ENCODE results near the gene SMYD3.

SMYD3 gene

DNA sequence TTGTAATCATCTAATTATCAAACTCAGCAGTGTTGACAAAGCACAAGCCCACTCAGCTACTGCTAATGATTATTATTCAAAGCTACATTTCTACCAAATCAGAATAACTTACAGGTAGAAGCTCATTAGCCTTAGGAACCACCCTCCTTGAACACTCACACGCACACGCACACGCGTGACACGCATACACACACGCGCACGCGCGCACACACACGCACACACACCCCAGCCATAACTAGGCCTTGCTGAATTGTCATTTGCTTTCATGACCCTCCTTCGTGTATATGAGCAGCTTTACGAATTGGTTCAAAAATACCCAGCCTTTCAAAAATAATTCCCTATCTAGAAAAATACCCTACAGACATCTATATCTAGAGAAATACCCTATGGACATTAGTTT is 195.6 kb downstream of the SMYD3 start:
- peaks cover 0 to 7% (median 0%) of the 10 kb centered on the region in 11 experiments; a peak in 4 of 22 replicates for H3K36me3 ChIP-seq
- H3K4me1 ChIP-seq, result peaks cover 0 to 14% (median 0%) of the 10 kb centered on the region in 10 experiments; a peak in 3 of 20 replicates
- no peak overlapping the region for H3K27ac ChIP-seq
- H4K20me1 ChIP-seq, result no peaks in the 10 kb centered on the region
- no peak for TF ChIP-seq Cebpa-rat (IDR thresholded peaks at IDR 0.05)
- H3K27me3 ChIP-seq, result no peaks in the 10 kb centered on the region
- H3K4me3 ChIP-seq, result no peak overlapping the region
- H3K9ac ChIP-seq, result no peak overlapping the region
- H3K9me3 ChIP-seq (replicated peaks in 1 of 11), result peaks cover 0 to 6% (median 0%) of the 10 kb centered on the region in 11 experiments; a peak in 1 of 22 replicates
- no peak overlapping the region for H3K4me2 ChIP-seq

DNA sequence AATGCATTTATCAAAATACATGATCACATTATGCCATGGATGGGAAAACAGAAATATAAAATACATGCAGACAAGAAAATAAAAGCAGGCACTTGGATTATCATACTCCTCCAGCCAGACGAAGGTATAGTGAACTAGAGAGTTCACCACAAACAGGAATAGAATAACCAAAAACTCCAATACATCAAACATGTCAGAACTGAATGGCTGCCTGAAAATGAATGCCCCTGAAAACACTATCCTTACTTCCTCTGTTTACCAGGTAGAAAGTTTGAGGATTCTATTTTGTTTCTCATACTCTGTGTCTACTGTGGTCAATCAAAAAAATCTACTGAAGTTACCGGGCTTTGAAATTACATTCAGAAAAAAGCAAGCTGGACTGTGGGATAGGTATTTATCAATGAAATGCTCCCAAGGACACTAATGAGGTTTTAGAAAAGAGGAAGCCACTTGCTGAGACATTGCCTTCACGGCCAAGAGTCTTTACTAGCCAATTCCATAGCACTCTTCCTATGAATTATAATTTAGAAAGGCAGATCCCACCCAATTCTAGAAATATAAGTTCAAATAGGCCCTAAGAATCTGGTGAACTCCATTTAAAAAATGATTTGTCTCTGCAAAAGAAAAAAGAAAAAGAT is 197.7 kb downstream of the SMYD3 start:
- H3K4me1 ChIP-seq, result 0 out of 20 replicates have a peak, but pooled peaks cover 0 to 6% (median 0%) of the 10 kb centered on the region in 10 experiments
- no peak for TF ChIP-seq Cebpa-rat (IDR thresholded peaks at IDR 0.05)
- H3K27ac ChIP-seq, result no peak overlapping the region
- H3K4me2 ChIP-seq, result no peak overlapping the region
- no peak overlapping the region for H3K4me3 ChIP-seq
- no peak overlapping the region for H3K9ac ChIP-seq
- H4K20me1 ChIP-seq, result no peaks in the 10 kb centered on the region
- peaks cover 0 to 7% (median 0%) of the 10 kb centered on the region in 11 experiments; a peak in 4 of 22 replicates for H3K36me3 ChIP-seq
- no peaks in the 10 kb centered on the region for H3K27me3 ChIP-seq
- H3K9me3 ChIP-seq (replicated peaks in 1 of 11), result peaks cover 0 to 6% (median 0%) of the 10 kb centered on the region in 11 experiments; a peak in 1 of 22 replicates

DNA sequence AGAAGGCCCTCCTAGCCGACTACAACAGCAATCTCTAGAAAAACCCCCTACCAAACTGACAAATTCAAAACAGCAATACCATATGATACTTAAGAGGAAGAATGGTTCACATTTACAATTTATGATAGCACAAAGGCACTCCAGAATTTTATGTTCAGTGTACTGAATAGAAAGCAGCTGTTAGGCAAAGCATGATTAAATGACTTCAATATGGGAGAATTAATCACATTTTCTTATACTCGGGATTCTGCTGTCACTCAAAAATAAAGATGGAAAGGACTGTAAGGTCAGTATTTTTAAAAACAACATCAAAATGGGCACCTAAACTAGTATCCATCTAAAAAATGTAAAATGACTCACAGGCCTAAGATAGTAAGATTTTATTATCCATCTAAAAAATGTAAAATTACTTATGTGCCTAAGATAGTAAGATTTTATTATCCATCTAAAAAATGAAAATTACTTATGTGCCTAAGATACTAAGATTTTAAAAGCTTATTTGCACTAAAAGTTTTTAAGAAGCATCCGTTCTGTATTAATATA is 198.5 kb downstream of the SMYD3 start:
- TF ChIP-seq Cebpa-rat (IDR thresholded peaks at IDR 0.05), result no peak
- no peaks in the 10 kb centered on the region for H3K27me3 ChIP-seq
- peaks cover 0 to 7% (median 0%) of the 10 kb centered on the region in 11 experiments; a peak in 4 of 22 replicates for H3K36me3 ChIP-seq
- H3K27ac ChIP-seq, result no peak overlapping the region
- no peak overlapping the region for H3K4me3 ChIP-seq
- 0 out of 20 replicates have a peak, but pooled peaks cover 0 to 6% (median 0%) of the 10 kb centered on the region in 10 experiments for H3K4me1 ChIP-seq
- no peaks in the 10 kb centered on the region for H4K20me1 ChIP-seq
- H3K9ac ChIP-seq, result no peak overlapping the region
- no peak overlapping the region for H3K4me2 ChIP-seq
- H3K9me3 ChIP-seq (replicated peaks in 1 of 11), result peaks cover 0 to 6% (median 0%) of the 10 kb centered on the region in 11 experiments; a peak in 1 of 22 replicates

DNA sequence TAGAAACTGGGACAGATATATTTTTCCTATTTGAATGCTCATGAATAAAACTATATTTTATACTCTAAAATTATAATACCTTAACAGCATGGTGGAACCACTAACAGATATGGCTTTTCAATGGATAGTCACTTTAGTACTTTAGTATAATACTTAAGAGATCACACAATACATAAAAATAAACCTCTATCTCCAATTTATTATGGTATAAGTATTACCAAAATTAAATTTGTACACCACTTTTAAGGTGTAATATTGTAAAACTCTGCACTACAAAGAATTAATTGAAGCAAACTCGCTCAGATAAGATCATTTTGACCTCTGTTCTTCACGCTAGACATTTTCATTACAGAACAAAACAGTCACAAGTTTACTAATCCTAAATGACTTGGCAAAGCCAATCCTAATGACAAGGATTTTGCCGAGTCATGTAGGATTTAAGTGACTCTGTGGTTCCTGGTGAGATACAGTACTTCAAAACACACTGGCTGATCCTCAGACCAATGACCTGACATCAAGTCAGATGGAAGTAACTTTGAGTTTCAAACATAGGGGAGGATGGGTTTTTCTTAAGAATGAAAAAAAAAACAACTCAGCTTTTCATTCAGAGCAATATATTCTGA is 200.6 kb downstream of the SMYD3 start:
- TF ChIP-seq Cebpa-rat (IDR thresholded peaks at IDR 0.05), result no peak
- no peak overlapping the region for H3K4me2 ChIP-seq
- peak overlapping the region in 1 of 11 experiments; percentile 39; a peak in 1 of 22 replicates for H3K27ac ChIP-seq

DNA sequence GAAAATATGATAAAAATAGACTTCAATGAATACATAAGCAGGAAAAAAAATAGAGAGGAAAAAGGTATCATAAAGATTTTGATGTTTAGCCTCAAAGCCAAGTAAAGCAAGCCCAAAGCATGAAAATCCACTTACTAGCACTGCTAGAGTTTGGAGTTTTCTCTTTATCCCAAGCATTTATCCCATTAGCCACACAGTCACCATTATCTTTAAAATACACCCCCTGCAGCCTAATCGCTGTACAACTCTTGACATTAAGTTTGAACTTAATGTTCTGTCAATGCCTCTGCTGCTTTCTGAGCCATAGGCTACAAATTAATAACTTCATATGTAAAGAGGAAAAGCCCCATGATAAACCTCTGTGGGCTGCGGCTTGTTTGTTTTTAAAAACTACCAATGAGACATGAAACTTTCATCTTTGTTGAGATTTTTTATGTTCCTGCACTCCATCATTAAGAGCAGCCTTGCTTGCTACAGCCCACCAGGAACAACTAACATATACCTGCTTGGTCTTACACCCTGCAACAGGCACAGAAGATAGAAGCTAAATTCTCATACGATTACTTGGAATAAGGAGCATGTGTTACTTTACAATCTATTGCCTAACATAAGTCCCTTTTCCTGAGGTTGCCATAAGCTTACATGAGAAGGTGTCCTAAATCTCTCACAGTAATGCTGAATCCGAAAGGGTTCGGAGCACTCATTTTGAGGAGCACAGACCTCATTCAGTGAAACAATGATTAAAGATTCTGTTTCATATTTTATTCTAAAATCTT is 202.4 kb downstream of the SMYD3 start:
- H4K20me1 ChIP-seq, result no peaks in the 10 kb centered on the region
- 0 out of 20 replicates have a peak, but pooled peaks cover 0 to 11% (median 0%) of the 10 kb centered on the region in 10 experiments for H3K4me1 ChIP-seq
- no peak for TF ChIP-seq Cebpa-rat (IDR thresholded peaks at IDR 0.05)

More for the DNA sequence above, 200.6 kb downstream of the SMYD3 start:
- Histone ChIP-seq H4K20me1 (no peaks in the 10 kb centered on the region), H3K9ac (no peak overlapping the region), H3K4me1 (0 out of 20 replicates have a peak, but pooled peaks cover 0 to 8% (median 0%) of the 10 kb centered on the region in 10 experiments), H3K9me3 (replicated peaks in 1 of 11) (peaks cover 0 to 6% (median 0%) of the 10 kb centered on the region in 11 experiments; a peak in 1 of 22 replicates), H3K36me3 (peaks cover 0 to 7% (median 0%) of the 10 kb centered on the region in 11 experiments; a peak in 3 of 22 replicates), H3K4me3 (no peak overlapping the region), H3K27me3 (no peaks in the 10 kb centered on the region)

DNA sequence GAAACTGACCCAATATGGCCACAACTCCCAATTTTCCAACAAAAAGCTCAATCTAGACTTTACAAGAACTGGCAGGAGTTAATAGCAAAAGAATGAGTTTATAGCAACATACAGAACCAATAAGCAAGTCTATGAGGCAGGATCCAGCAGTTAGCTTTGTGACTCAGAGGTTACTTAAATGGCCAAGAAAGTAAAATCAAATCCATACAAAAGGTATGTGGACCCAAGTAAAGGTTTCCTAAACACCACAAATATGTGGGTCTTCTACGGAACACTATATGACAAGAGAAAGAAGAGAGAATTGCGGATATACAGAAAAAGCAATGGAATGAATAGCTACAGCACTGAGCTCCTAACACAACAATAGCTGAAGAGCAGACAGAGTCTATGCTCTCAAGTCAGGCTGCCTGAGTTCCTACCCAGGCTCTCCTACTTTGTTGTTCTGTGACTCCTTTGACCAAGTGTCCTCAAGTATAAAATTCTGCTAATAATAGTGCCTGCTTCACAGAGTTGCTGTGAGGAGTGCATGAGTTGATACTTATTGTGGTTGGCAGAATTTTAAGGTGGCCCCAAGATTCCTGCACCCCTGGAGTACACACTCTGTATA is 204.3 kb downstream of the SMYD3 start:
- no peak overlapping the region for H3K9ac ChIP-seq
- H3K36me3 ChIP-seq, result peaks cover 0 to 3% (median 0%) of the 10 kb centered on the region in 11 experiments; a peak in 3 of 22 replicates
- H4K20me1 ChIP-seq, result no peaks in the 10 kb centered on the region
- no peak overlapping the region for H3K27ac ChIP-seq
- H3K4me2 ChIP-seq, result no peak overlapping the region
- 0 out of 20 replicates have a peak, but pooled peaks cover 0 to 11% (median 0%) of the 10 kb centered on the region in 10 experiments for H3K4me1 ChIP-seq
- H3K27me3 ChIP-seq, result no peaks in the 10 kb centered on the region
- H3K9me3 ChIP-seq (replicated peaks in 1 of 11), result peaks cover 0 to 3% (median 0%) of the 10 kb centered on the region in 11 experiments; a peak in 1 of 22 replicates
- no peak for TF ChIP-seq Cebpa-rat (IDR thresholded peaks at IDR 0.05)
- H3K4me3 ChIP-seq, result no peak overlapping the region

More for the DNA sequence above, 202.4 kb downstream of the SMYD3 start:
- Histone ChIP-seq H3K4me2 (no peak overlapping the region), H3K36me3 (peaks cover 0 to 7% (median 0%) of the 10 kb centered on the region in 11 experiments; a peak in 3 of 22 replicates), H3K27ac (no peak overlapping the region), H3K9me3 (replicated peaks in 1 of 11) (peaks cover 0 to 6% (median 0%) of the 10 kb centered on the region in 11 experiments; a peak in 1 of 22 replicates), H3K27me3 (no peaks in the 10 kb centered on the region), H3K4me3 (no peak overlapping the region), H3K9ac (no peak overlapping the region)

DNA sequence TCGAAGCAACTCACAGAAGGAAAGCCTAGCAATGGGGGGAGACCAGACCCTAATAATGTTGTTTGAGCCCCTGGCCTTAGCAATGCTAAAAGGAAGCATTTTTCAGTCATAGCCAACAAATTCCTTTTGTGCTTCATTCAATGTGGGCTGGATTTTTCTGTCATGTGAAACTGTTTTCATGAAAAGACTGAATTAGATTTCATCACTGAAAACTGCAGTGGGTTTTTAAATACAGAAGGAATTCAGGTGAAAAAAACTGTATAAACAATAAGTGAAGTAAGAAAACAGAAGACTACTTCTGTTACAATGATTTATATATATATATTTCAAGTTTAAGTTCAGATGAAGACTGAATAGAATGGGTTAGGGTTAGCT is 204.8 kb downstream of the SMYD3 start:
- TF ChIP-seq Cebpa-rat (IDR thresholded peaks at IDR 0.05), result no peak
- no peak overlapping the region for H3K27ac ChIP-seq

DNA sequence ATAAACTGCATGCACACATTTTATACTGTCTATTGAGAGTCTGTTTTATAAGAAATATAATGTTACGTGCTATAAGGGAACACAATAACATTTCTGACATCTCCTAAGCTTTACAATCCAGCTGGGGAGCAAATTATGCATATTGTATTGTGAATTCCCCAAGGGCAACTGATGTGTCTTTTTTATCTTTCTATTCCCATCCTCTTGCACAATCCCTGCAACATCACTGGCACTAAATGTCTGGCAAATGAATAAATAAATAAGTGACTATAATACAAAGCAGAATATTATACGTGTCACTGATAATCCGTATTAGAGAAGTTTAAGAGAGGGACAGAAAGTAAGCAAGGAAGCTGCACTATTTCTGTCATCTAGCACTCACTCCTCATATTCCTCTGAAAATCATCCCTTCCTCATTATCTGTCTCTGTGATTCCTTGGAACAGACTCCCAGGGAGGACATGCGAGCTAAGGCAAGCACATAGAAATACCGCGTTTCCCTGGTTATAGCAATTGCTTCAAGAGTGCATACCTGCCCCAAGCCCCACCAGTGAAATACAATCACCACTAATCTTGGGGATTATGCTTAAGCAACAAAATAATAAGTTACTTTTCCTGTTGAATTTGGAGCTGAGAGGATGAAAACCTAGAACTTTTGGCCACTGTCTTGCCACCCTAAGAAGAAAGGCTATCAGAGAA is 205.4 kb downstream of the SMYD3 start:
- Histone ChIP-seq H3K9me3 (replicated peaks in 1 of 11) (no peaks in the 10 kb centered on the region; a peak in 1 of 22 replicates), H3K4me3 (no peak overlapping the region), H3K27ac (no peak overlapping the region), H3K27me3 (no peaks in the 10 kb centered on the region), H4K20me1 (no peaks in the 10 kb centered on the region), H3K4me2 (no peak overlapping the region), H3K36me3 (no peaks in the 10 kb centered on the region), H3K4me1 (peaks cover 0 to 15% (median 4%) of the 10 kb centered on the region in 10 experiments; a peak in 6 of 20 replicates), H3K9ac (no peak overlapping the region)
- TF ChIP-seq Cebpa-rat (IDR thresholded peaks at IDR 0.05), result no peak

More for the DNA sequence above, 204.8 kb downstream of the SMYD3 start:
- Histone ChIP-seq H3K4me1 (peaks cover 0 to 13% (median 2%) of the 10 kb centered on the region in 10 experiments; a peak in 5 of 20 replicates), H3K27me3 (no peaks in the 10 kb centered on the region), H3K9ac (no peak overlapping the region), H3K9me3 (replicated peaks in 1 of 11) (no peaks in the 10 kb centered on the region; a peak in 1 of 22 replicates), H3K4me2 (no peak overlapping the region), H4K20me1 (no peaks in the 10 kb centered on the region), H3K36me3 (no peaks in the 10 kb centered on the region), H3K4me3 (no peak overlapping the region)

All from BLaER1 treated with 17β-estradiol and CSF1 and Interleukin-3, amounts not matched to agents 10 nM and 100 nM (cell line).